ENCODE results near the gene DNMT1. TPM values are rescaled to one million over a fixed set of nuclear protein-coding genes. Genes with fewer than 3 reads are reported as not detected.
A peak's percentile ranks its signal among the peaks of the same experiment; 100 is the strongest.
"Not testable (repeated sequence)": the region's sequence is repeated elsewhere in the genome, so short reads cannot be mapped to it uniquely, and the experiment has no call there.

The DNMT1 gene
- total and polyA plus RNA-seq, 12 donors: 11.8 to 36.4 (median 21.6) TPM

DNA sequence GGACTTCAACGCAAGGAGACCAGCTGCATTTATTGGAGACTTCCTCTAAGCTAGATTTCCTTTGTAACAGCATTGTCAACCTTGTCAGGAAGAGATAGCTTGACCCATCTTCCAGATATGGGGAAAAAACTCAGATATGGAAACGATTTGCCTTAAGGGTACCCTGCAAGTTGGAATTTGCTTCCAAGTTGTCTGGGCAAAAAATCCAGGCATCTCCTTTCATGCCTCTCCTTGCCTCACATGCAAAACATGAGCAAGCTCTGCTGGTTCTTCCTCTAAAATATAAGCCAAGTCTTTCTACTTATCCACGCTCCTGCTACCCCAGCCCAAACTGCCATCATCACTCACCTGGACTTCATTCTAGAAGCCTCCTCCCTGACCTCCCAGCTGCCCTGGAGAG, 6.4 kb upstream of the DNMT1 start:
- no peaks in the 10 kb centered on the region for H3K27me3 ChIP-seq
- no peaks in the 10 kb centered on the region for H3K36me3 ChIP-seq
- intact Hi-C loops (cut with DNase I): no loop called here
- H3K9me3 ChIP-seq: no peaks in the 10 kb centered on the region
- H3K4me1 ChIP-seq: peaks cover 0 to 28% (median 0%) of the 10 kb centered on the region in 9 donors
- 62 to 79% methylated on average over 3 of the region's 3 CpGs for WGBS, 2 donors
- TF ChIP-seq, protein P1, sequence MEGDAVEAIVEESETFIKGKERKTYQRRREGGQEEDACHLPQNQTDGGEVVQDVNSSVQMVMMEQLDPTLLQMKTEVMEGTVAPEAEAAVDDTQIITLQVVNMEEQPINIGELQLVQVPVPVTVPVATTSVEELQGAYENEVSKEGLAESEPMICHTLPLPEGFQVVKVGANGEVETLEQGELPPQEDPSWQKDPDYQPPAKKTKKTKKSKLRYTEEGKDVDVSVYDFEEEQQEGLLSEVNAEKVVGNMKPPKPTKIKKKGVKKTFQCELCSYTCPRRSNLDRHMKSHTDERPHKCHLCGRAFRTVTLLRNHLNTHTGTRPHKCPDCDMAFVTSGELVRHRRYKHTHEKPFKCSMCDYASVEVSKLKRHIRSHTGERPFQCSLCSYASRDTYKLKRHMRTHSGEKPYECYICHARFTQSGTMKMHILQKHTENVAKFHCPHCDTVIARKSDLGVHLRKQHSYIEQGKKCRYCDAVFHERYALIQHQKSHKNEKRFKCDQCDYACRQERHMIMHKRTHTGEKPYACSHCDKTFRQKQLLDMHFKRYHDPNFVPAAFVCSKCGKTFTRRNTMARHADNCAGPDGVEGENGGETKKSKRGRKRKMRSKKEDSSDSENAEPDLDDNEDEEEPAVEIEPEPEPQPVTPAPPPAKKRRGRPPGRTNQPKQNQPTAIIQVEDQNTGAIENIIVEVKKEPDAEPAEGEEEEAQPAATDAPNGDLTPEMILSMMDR (IDR thresholded peaks at IDR 0.05): no peak
- no peak overlapping the region for H3K27ac ChIP-seq
- ATAC-seq (no peak), DNase-seq (no peak)
- H3K4me3 ChIP-seq: no peak overlapping the region

DNA sequence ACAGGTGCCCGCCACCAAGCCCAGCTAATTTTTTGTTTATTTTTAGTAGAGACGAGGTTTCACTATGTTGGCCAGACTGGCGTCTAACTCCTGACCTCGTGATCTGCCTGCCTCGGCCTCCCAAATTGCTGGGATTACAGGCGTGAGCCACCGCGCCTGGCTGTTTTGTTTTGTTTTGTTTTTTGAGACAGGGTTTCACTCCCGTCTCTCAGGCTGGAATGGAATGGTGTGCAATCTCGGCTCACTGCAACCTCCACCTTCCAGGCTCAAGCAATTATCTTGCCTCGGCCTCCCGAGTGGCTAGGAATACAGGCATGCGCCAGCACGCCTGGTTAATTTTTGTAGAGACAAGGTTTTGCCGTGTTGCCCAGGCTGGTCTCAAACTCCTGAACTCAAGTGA, 5.3 kb upstream of the DNMT1 start:
- H3K27me3 ChIP-seq; H3K36me3 ChIP-seq; ATAC-seq; intact Hi-C loops (cut with DNase I); DNase-seq; H3K27ac ChIP-seq; H3K9me3 ChIP-seq; H3K4me3 ChIP-seq: not testable (repeated sequence)
- 92 to 93% methylated on average over 15 of the region's 15 CpGs for WGBS, 2 donors
- peaks cover 0 to 32% (median 0%) of the 10 kb centered on the region in 9 donors for H3K4me1 ChIP-seq

DNA sequence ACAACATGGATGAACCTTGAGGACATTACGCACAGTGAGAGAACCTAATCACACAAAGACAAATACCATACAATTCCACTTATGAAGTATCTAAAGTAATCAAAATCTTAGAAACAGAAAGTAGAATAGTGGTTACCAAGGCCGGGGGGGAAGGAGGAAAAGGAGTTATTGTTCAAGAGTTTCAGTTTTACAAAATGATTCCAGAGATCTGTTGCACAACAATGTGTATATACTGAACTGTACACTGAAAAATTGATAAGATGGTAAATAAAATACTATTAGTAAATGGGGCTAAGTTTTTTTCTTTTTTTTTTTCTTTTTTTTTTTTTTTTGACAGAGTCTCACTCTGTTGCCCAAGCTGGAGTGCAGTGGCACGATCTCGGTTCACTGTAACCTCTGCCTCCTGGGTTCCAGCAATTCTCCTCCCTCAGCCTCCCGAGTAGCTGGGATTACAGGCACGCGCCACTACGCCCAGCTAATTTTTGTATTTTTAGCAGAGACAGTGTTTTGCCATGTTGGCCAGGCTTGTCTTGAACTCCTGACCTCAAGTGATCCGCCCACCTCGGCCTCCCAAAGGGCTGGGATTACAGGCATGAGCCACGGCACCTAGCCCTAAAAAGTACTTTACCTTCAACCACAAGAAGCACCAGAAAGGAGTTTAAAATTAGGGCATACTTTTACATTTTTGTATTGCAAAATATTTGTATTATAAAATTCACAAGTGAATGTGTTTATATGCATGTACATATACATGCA, 4.3 kb upstream of the DNMT1 start:
- H3K4me1 ChIP-seq: peaks cover 0 to 34% (median 2%) of the 10 kb centered on the region in 9 donors
- H3K9me3 ChIP-seq, H3K27me3 ChIP-seq, ATAC-seq, H3K36me3 ChIP-seq, DNase-seq: not testable (repeated sequence)
- intact Hi-C loops (cut with DNase I): loop anchor here in 3 of 10 donors (10.0 kb wide), 2 partner anchors 46 to 74 kb away; no protein-coding TSS in a partner anchor
- H3K4me3 ChIP-seq: peak overlapping the region in 3 of 10 donors; percentile 7 to 17 (median 14)
- H3K27ac ChIP-seq: peak overlapping the region in 4 of 10 donors; percentile 5 to 86 (median 30)
- 59 to 68% methylated on average over 11 of the region's 11 CpGs for WGBS, 2 donors

DNA sequence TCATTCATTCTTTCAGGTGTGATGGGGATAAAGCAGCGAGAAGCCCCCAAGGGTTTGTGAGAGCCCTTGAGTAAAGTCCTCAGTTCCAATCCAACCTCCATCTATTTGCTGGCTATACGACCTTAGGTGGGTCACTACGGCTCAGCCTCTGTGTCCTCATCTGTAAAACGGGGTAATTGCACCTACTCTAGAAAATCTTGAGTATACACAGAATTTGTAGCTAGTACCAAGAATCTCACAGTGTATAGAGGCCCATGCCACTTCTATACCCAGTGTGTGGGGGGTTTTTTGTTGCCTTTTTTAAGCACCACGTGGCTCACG, 406 bp upstream of the DNMT1 start:
- no peak for DNase-seq
- H3K27me3 ChIP-seq: no peaks in the 10 kb centered on the region
- peaks cover 2 to 66% (median 33%) of the 10 kb centered on the region in 9 donors for H3K4me1 ChIP-seq
- peak overlapping the region in 8 of 10 donors; percentile 84 to 94 (median 88) for H3K27ac ChIP-seq
- 37% methylated on average over 6 of the region's 6 CpGs for WGBS, 2 donors
- intact Hi-C loops (cut with DNase I): loop anchor here in 4 of 10 donors (2.0 to 10.0 kb wide), 3 partner anchors 50 to 70 kb away; no protein-coding TSS in a partner anchor
- H3K4me3 ChIP-seq: peak overlapping the region; percentile 67 to 96 (median 84)
- peaks cover 0 to 23% (median 0%) of the 10 kb centered on the region in 9 donors for H3K36me3 ChIP-seq
- no peaks in the 10 kb centered on the region for H3K9me3 ChIP-seq
- ATAC-seq: no peak
- TF ChIP-seq, protein P1 (IDR thresholded peaks at IDR 0.05): no peak

DNA sequence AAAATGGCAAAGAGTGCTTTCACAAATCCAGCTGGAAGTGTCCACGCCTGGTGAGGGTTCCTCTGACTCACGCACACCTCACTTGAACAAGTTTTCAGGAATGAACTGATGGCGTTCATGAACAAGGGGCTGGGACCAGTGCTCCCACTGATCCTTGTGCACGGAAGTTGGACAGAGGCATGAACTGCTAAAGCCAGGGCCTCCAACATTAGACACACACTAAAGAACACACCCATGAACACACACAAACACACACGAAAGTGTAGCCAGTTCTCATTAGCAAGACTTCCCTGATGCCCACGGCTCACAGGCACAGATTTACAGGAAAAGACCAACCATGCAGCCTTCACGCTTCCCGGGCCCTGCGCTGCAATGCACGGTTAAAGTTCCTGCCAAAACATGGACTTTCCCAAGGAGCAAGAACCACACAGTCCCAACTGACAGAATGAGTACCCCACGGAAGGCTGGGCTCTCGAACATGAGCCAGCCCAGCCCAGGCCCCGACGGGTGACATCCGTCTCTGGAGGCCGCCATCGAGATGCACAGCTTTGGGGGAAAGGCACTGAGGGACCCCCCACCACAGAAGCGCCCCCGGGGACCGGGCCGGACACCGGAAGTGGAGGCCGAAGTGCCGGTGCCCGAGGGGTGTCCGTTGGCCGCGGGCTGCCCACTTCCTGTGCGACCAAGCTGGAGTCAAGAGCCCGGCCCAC, 808 bp downstream of the DNMT1 start:
- ATAC-seq (peak; percentile 5 to 55 (median 10)), DNase-seq (no peak)
- TF ChIP-seq, protein P1 (IDR thresholded peaks at IDR 0.05): no peak
- peak overlapping the region; percentile 67 to 96 (median 84) for H3K4me3 ChIP-seq
- intact Hi-C loops (cut with DNase I): loop anchor here in 6 of 10 donors (2.0 to 10.0 kb wide), 6 partner anchors 33 to 69 kb away; partner anchors contain the start of gene S1PR2 (in 1 of the 6)
- peaks cover 0 to 26% (median 0%) of the 10 kb centered on the region in 9 donors for H3K36me3 ChIP-seq
- WGBS, 2 donors: 1% methylated on average over 30 of the region's 30 CpGs
- peak overlapping the region; percentile 57 to 94 (median 88) for H3K27ac ChIP-seq
- H3K4me1 ChIP-seq: peaks cover 2 to 59% (median 33%) of the 10 kb centered on the region in 9 donors
- no peaks in the 10 kb centered on the region for H3K27me3 ChIP-seq
- no peaks in the 10 kb centered on the region for H3K9me3 ChIP-seq
